HEK293T (cell line): ENCODE results near the gene ACD.

ENCODE experiments used
- BHLHE40 ChIP-seq: fragments of 450-650 bp; IDR thresholded peaks from 2 replicates; pipeline ENCODE4 v1.6.1; 2016; ENCODE audit warnings: mild to moderate bottlenecking, moderate library complexity, borderline replicate concordance
- CTBP1 ChIP-seq: fragments of 450-650 bp; IDR thresholded peaks from 2 replicates; pipeline ENCODE4 v1.6.1; 2016; ENCODE audit warnings: borderline replicate concordance
- ELF4 ChIP-seq: fragments of 450-650 bp; IDR thresholded peaks from 2 replicates; pipeline ENCODE4 v1.6.1; 2017; ENCODE audit warnings: antibody characterized with exemption
- FOXM1 ChIP-seq: fragments of 450-650 bp; IDR thresholded peaks from 2 replicates; pipeline ENCODE4 v1.6.1; 2017; ENCODE audit warnings: mild to moderate bottlenecking, borderline replicate concordance
- L3MBTL2 ChIP-seq: fragments of 450-650 bp; conservative IDR thresholded peaks from 2 replicates; pipeline ENCODE4 v1.6.1; 2016; ENCODE audit warnings: mild to moderate bottlenecking
- TARDBP ChIP-seq: fragments of 450-650 bp; IDR thresholded peaks from 2 replicates; pipeline ENCODE4 v1.6.1; 2016
- ZNF384 ChIP-seq: fragments of 450-650 bp; IDR thresholded peaks from 2 replicates; pipeline ENCODE4 v1.6.1; 2016

- TF ChIP-seq CTBP1 (no peak), BHLHE40 (no peak), TARDBP (no peak), FOXM1 (no peak), L3MBTL2 (no peak), ELF4 (no peak), ZNF384 (no peak)
These were observed 15.5 kb upstream of the ACD start for GRCh38 chr16:67675579-67675935.
